ENCODE measurements around the gene RELN.

DNA sequence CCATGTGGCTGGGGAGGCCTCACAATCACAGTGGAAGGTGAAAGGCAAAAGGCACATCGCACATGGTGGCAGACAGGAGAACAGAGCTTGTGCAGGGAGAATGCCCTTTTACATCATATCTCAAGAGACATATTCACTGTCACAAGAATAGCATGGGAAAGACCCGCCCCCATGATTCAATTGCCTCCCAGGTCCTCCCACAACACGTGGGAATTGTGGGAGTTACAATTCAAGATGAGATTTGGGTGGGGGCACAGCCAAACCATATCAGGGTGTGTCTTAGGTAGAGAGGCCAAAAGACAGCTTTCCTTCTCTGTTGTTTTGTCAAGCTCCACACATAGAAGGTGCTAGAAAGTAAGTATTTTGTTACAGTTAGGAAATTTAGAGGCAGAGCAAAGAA lies 522.6 kb downstream of the RELN start:
- TF ChIP-seq, protein P1, sequence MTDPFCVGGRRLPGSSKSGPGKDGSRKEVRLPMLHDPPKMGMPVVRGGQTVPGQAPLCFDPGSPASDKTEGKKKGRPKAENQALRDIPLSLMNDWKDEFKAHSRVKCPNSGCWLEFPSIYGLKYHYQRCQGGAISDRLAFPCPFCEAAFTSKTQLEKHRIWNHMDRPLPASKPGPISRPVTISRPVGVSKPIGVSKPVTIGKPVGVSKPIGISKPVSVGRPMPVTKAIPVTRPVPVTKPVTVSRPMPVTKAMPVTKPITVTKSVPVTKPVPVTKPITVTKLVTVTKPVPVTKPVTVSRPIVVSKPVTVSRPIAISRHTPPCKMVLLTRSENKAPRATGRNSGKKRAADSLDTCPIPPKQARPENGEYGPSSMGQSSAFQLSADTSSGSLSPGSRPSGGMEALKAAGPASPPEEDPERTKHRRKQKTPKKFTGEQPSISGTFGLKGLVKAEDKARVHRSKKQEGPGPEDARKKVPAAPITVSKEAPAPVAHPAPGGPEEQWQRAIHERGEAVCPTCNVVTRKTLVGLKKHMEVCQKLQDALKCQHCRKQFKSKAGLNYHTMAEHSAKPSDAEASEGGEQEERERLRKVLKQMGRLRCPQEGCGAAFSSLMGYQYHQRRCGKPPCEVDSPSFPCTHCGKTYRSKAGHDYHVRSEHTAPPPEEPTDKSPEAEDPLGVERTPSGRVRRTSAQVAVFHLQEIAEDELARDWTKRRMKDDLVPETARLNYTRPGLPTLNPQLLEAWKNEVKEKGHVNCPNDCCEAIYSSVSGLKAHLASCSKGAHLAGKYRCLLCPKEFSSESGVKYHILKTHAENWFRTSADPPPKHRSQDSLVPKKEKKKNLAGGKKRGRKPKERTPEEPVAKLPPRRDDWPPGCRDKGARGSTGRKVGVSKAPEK (CRISPR knock-in tag; IDR thresholded peaks at IDR 0.05; ENCODE audit: borderline replicate concordance), result no peak
- TF ChIP-seq ZNF678 (CRISPR knock-in tag; IDR thresholded peaks at IDR 0.05), result no peak
- no peak for TF ChIP-seq RAD21 (CRISPR knock-in tag; IDR thresholded peaks at IDR 0.05)
- TF ChIP-seq KDM1A (CRISPR knock-in tag; IDR thresholded peaks at IDR 0.05), result no peak
- TF ChIP-seq POLR2A (IDR thresholded peaks at IDR 0.05; ENCODE audit: insufficient read depth in 1 of 2, low read depth in 2 of 2, low read length in 2 of 2), result no peak
- no peak for TF ChIP-seq TARDBP (CRISPR knock-in tag; IDR thresholded peaks at IDR 0.05)
- no peak for TF ChIP-seq CBX5 (CRISPR knock-in tag; IDR thresholded peaks at IDR 0.05; ENCODE audit: borderline replicate concordance)
- TF ChIP-seq, protein P2, sequence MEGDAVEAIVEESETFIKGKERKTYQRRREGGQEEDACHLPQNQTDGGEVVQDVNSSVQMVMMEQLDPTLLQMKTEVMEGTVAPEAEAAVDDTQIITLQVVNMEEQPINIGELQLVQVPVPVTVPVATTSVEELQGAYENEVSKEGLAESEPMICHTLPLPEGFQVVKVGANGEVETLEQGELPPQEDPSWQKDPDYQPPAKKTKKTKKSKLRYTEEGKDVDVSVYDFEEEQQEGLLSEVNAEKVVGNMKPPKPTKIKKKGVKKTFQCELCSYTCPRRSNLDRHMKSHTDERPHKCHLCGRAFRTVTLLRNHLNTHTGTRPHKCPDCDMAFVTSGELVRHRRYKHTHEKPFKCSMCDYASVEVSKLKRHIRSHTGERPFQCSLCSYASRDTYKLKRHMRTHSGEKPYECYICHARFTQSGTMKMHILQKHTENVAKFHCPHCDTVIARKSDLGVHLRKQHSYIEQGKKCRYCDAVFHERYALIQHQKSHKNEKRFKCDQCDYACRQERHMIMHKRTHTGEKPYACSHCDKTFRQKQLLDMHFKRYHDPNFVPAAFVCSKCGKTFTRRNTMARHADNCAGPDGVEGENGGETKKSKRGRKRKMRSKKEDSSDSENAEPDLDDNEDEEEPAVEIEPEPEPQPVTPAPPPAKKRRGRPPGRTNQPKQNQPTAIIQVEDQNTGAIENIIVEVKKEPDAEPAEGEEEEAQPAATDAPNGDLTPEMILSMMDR (CRISPR knock-in tag; IDR thresholded peaks at IDR 0.05), result no peak
- no peak for TF ChIP-seq EZH2 (conservative IDR thresholded peaks at IDR 0.05; ENCODE audit: low read depth, low read length)
